SKM-1 treated with dmso at 0.1 percent for 144 hours (cell line): ENCODE data around the gene BRD9.
"Not testable (repeated sequence)": the region's sequence is repeated elsewhere in the genome, so short reads cannot be mapped to it uniquely, and the experiment has no call there.

Experiments
- DNase-seq: peaks from one replicate; lab custom pipeline; 2025; ENCODE audit not compliant: unreplicated experiment; lab: John Stamatoyannopoulos, UW

Gene BRD9

DNA sequence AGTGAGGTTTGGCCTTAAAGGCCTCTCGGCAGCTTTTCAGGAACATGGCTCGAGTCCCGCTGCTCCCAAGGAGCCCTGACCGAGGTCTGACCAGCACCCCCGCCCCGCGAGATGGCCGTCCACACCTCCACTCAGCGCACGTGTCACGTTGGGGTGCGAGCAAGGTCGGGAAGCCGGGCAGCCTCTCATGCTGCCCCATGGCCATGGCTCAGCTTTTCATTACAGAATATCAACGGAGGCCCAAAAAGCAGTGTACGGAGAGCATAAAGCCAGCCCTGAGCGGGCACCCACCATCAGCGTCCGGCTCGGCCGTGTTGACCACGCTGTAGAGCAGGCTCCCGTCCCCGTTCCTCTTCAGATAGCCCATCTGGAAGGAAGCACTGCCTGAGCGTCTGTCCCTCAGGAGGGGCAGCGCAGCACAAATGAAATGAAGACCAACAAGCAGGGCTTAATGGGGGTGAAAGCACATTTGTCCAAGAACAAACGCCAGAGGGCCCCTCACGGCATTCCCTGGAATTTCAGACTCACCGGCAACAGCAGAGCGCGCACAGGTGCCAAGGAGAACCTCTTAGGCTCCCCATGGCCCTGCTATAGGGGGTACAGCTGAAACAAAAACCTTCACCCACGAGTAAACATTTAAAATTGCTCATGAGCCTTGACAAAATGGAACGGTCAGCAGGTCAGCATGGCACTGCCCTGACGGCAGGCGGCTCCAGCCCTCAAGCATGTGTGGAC is 11.6 kb downstream of the BRD9 start:
- no peak for DNase-seq

DNA sequence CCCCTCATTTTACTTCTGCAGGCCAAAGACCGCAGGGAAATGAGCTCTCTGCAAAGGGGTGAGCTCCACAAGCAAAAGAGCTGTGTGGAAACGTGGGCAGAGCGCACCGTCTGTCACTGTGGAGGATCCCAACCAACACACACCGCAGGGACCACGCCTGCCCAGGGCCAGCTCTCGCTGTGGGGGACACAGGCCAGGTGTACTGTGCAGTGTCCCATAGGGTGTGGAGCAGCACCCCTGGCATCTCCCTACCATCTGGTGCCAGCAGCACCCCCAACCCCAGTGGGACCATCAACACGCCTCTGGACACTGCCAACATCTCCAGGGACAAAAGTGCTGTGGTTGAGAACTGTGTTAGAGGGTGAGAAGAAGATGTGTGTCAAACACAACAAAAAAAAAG is 13.9 kb downstream of the BRD9 start:
- DNase-seq = not testable (repeated sequence)

DNA sequence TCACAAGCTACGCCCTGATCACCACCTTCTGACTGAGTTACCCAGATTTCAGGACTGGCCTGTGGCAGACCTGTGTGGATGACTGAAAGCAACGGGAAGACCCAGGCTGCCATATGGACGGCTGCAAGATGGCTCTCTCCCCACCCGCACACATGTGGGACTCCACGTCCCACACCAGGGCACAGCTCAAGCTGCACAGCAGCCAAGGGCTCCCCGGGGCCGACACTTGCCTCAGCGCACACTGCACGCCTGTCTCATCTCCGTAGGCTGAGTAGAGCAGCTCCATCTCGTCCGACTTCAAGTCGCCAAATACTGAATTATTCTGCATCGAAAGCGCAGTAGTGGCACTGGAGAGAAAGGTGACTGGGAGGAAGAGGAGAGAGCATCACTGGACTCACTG is 14.5 kb downstream of the BRD9 start:
- no peak for DNase-seq

DNA sequence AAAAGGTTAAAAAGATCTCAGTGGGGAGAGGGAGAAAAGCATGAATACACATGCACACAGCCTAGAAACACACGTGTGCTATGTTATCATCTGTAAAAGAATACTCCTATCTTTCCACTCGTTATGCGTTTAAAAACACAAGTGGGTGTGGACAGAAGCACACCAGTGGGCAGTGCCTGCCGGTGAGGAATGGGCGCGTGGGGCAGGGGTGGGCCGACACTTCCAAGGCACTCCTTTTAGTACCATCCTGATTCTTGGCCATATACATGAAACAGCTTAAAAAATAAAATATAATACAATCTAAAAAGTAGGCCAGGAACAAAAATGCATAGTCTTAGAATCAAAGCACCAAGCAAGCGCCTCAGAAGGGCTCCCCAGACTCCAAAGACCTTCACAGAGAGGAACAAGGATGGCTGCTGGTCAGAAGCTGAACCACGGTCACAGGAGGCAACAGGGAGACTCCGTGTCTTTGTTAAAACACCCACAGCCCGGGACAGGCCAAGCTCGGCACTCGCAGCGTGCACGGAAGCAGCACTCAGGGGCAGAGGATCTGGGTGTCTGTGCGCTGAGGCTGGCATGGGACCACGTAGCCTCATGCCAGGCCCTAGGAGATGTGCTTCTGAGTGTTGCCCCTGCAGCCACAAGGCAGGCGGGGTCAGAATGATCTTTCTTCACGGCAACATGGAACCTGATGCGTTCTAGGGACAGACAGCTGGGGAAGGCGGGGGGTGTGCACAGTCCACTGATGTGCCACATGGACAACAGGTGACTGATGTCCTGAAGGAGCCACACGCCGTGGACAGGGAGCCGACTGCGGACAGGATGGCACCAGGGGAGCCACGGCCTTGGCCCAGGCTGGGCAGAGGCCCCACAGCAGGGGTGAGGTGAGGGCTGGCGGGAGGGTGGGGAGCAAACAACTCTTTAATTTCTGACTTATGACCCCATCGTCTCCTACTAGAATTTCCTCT is 15.9 kb downstream of the BRD9 start:
- no peak for DNase-seq

DNA sequence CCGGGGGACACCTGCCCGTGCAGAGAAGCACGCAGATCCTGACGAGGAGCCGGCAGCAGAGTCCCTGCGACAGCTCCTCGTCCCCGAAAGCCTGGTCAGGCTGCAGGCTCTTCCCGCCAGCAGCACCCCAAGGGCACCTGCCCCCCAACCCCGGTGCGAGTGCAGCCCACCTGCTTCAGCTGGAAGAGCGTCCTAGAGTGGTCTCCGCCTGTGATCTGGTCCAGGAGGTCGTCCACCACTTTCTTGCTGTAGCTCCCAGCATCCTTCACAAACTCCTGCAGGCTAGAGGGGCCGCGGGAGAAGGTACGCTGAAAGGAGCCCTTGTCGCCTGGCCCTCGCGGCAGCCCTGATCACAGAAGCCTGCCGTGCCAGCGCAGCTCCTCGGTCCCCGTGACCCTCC is 16.7 kb downstream of the BRD9 start:
- DNase-seq = no peak

DNA sequence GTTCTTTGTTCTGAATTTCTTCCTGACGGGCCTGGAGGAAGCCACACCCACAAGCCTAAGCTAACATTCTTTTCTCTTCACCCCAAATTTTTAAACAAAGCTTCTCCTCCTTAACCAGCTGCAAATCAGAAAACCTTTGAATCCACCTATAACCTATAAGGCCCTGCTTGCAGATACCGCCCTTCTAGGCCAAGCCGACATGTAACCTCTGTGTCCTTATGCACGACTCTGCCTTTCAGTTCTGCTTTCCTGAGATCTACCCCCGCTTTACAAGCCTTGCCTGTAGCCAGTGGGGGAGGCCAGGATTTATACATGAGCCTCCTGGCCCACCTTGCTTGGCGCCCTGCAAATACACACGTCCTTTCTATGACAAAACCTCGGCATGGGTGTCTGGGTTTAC is 19.3 kb downstream of the BRD9 start:
- DNase-seq = no peak

DNA sequence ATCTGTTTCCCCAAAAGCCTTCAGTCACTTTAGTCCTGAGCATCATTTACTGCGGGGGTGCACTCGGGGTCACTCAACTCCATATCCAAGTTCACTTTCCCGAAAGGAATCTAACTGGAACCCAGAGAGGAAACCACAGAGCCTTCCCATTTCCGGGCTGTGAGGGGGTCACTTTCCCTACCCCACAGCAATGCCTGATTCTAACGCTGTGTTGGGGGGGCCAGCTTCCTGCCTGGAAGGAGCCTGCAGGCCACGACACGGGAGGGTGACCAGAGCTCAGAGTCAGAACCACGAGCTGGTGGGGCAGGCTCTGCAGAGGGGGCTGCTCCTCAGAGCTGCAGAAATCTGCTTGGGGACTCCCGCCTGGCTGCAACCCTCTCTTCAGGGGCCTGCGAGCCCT is 20.3 kb downstream of the BRD9 start:
- no peak for DNase-seq

DNA sequence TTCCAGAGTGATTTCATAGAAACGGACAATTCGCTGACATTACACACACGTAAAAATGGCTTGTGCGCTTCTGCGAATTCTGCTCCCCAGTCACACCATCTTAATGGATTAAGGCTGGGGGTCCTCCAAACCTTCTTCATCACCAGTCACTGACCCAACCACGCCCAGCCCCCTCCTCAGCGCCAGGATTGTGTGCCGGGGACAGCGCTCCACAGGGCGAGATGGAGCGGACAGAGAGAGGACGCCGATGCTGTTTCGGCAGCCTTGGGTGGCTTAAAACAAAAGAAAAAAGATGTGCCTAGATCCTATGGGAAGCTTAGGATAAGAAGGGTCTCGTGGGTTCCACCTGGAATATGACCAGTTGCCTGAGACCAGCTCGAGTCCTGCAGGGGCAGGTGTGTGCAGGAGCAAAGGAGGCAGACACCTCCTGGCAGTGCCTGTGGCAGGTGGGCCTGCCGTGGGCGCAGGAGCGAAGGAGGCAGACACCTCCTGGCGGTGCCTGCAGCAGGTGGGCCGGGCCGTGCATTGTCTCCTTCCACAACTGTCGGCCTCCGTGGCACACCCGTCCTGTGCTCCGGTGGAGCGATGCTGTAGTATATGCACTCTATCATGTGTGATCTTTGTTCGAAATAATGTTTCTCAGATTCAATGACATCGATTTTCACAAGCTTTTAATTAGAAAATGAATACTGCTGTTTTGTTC is 20.9 kb downstream of the BRD9 start:
- DNase-seq = no peak

DNA sequence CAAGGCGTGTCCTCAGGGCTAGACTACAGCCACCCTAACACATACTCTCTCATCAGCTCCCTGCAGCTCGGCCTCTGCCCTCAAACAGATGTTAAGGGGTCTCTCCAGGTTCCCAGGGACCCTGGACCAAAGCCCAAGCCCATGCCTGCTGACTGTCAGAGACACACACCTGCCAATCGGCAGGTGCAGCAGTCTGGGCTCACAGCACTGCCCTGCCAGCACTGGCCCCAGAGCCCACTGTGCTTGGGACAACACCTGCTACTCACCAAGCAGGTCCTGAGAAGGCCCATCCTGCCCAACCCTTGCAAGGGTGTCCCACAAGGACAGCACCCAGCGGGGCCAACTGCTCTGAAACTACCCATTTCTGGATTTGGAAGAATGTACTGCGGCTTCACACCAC is 21.6 kb downstream of the BRD9 start:
- no peak for DNase-seq

DNA sequence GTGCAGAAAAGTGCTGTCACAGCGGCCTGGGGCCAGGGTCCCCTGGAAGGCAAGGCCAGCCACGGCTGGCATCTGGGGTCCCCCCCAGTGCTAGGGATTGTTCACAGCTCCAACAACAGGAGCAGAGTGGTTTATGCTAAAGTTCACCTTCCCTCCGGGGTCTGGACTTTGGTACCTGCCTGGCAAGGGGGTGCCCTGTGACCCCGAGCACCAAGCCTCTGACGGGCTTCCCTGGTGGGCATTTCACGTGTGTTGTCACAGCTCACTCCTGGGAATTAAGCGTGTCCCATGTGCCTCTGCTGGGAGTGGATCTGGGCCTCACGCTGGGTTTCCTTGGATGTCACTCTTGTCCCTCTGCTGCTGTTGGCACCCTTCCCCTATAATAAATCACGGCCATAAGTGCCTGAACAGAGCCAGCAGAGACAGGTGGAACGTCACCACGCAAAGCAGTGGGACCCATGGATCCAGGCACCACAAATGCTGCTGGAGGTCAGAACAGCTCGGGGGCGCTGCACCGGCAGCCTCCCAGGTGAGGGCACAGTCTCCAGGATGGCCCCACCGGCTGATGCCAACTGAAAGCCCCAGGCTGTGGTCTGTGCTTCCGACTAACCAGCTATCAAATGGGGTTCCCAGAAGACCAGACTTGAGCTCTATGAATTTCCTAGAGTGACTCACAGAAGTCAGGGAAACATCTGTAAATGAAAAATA is 24.0 kb downstream of the BRD9 start:
- no peak for DNase-seq

DNA sequence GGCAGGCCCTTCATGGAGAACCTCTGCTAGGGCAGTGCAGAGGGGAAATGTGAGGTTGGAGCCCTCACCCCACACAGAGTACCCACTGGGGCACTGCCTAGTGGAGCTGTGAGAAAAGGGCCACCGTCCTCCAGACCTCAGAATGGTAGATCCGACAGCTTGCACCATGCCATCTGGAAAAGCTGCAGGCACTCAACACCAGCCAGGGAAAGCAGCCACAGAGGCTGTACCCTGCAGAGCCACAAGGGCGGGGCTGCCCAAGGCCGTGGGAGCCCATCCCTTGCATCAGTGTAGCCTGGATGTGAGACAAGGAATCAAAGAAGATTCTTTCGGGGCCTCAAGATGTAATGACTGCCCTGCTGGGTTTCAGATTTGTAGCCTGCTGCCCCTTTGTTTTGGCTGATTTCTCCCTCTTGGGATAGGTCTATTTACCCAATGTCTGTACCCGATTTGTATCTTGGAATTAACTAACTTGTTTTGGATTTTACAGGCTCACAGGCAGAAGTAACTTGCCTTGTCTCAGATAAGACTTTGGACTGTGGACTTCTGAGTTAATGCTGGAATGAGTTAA is 25.2 kb downstream of the BRD9 start:
- DNase-seq = no peak

DNA sequence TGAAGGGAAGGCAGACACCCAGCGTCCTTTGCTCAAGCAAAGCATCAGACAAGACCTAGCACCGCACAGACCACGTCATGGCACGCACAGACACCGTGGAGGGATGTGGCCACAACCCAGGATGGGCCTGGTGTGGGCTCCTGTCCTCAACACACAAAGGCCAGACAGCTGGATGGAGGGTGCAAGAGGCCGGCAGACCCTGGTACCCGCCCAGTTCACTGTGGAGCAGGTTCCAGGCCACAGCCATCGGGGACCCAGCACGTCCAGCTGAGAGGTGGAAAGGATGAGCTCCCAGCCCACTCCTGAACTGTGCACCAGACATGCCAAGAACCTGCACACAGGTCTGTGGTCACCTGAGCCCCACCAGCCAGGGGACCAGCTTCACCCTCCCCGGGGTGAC is 26.8 kb downstream of the BRD9 start:
- DNase-seq = no peak

DNA sequence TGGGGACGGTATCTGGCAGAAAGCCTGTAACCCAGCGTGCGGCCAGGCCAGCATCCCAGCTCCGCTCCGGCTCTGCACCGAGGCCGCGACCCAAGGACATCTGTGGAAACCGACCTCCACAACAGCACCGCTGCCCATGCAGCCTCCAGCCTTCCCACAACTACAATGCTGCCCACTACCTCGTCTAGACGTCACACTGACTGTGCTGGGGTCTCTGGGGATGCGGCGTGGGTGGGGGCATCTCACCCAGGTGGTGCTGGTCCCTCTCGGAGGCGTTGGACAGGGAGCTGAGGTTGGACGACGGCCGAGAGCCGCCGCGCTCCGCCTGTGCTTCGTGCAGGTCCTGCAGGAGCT is 27.5 kb downstream of the BRD9 start:
- DNase-seq = no peak

DNA sequence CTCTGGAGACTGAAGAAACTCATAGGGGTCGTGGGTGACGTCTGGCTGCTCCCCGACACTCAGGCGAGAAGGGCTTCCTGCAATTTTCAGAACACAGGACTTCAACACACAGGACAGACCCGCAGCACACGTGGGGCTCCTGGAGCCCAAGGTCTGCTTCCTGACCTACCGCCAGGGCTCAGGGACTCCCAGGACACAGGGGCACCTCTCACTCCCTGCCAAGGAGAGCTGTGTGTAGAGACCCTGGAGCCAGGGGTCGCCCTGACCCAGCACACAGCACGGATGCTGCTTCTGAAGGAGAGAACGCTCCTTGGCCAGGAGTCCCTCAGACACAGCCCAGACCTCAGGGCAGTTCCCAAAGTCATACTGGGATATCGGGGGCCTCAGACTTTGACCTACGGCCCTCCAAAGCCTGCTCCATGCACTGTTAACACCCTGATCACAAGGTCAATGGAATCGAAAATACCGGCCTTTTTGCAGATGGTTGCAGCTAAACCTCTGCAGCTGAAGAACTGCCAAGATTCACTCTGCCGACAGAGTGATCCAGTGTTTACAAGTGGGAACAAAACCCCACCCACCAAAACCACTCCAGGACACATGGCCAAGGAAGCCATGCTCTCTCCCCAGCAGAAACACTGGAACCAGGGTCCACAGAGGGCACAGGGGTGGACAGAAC is 28.0 kb downstream of the BRD9 start:
- DNase-seq = no peak

DNA sequence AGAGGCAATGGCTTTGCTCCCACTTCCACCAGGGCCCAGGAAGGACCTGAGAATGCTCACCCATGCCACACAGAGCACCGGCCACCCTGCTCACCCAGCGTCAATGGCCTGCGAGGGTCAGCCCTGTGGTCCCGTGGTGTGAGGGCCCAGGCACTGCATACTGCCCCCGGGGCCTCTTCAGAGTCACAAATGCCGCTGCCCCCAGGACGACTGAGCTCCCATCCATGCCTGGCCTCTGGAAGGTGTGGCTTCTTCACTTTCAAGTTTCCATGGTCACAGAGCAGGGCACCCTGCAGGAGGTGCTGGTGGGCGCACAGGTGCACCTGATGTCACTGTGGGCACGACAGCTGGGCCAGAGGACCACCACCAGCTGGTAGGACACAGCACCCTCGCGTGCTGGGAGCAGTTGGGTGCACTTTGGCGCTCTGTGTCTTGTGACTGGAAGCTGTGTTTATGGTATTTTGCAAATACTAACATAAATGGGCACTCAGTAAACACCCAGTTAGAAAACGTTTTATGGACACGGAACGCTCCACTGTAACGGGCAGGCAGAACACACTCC is 29.3 kb downstream of the BRD9 start:
- DNase-seq = no peak

DNA sequence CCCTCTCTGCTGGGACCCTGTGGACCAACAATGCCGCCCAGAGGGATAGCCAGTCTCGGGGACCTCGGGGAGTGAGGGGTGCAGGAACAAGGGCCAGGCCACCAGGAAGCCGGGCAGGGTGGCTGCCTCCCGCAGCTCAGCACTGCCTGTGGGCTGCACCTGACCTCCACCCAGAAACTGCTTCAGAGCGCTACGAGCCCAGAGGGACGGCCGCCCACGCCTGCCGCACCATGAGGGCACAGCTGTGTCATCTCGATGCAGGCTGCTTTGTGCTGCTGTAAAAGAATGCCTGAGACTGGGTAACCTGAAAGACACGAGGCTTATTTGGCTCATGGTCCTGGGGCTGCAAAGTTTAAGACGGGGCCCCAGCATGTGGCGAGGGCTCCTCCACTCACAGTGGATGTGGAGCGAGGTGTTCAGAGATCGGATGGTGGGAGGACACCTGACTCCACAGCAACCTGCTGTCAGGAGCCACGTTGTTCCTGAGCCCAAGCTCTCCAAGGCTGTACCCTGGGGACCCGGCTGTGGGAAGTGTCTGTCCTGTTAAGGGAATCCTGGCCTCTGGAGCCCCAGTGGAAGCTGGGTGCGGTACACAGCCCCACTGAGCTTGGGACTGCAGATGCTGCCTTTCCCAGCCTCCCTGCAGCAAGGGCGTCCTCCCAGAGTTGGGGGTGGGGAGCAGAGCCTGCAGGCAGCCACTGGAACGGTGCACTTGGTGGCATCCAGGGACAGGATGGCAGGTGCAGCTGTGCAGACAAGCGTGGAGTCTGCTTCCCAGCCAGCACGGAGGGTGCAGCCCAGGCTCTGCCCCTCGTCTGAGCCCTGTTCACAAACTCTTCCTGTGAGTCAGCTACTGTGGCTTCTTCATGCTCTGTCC is 30.0 kb downstream of the BRD9 start:
- no peak for DNase-seq

DNA sequence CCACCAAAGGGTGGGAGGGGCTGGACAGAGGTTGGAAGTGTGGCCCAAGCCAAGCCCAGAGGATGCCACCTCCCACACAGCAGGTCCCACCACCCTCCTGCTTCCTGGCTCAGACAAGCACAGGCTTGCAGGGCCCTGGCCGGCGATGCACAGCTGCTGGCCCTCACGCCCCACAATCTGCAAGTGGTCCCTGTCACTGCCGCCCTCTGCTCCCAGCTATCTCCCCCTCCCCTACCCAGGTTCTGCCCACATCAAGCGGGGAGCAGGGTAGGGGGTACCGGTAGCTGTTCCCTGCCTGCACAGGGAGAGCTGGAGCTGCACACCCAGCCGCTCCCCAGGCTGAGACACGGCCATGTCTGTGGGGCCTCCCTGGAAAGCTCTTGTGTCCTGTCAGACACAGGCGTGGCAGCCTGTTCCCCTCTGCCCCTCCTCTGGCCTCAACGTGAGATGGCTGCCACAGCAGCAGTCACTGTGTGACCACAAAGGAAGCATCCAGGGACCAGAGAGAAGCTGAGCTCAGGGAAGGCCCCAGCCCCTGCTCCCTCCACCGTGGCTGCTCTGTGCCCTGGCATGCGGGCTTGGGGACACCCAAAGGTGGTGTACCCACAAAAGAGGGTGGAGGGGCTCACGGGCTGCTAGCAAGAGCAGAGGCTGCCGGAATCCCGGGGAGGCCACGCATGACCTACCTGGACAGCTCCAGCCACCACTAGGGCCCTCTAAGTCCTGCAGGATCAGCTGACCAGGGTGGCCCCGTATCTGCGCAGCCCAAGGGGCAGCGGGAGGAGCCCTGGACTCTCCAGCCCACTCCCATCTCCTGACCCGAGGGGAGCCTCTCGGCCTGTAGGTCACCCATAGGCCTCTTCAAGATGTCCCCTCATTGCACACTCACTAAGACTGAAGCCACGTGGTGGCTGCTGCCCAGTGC is 30.9 kb downstream of the BRD9 start:
- DNase-seq = no peak
